HG02943 (cell line): Measurements from ENCODE around the gene ZC3H14.

Source experiments
- ATAC-seq: cut with Tn5 transposase; IDR thresholded peaks from one replicate; pipeline ENCODE4 v1.9.1; 2021; ENCODE audit warnings: mild to moderate bottlenecking, low read depth, moderate library complexity; ENCODE audit not compliant: unreplicated experiment

The ZC3H14 gene

DNA sequence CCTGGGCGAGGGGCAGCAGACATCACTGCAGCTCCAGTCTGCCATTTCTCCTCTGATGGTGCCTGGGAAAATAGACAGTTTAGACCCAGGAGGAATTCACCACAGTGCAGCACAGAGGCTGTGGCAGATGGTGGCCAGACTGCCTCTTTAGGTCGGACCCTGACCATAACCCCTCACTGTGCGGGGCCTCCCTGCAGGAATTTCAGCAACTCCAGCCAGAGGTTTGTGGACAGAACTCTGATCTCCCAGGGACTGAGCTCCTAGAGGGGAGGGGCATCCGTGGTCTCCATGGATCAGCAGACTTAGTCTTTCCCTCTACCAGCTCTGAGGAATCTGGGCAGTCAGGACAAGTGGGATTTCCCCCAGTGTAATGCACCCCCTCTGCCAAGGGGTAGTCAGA, 106.5 kb downstream of the ZC3H14 start:
- no peak for ATAC-seq
